ENCODE data around the gene HLA-DQA1.

GRCh38 chr6:32624565-32624964 lies 12.6 kb upstream of the HLA-DQA1 start:
- TF ChIP-seq POLR2A (IDR thresholded peaks at IDR 0.05) = no peak
- no peak for TF ChIP-seq CTCF (IDR thresholded peaks at IDR 0.05)
